Thymus (tissue), 11 donors: ENCODE measurements around the gene GRIFIN. TPM values are rescaled to one million over a fixed set of nuclear protein-coding genes. Genes with fewer than 3 reads are reported as not detected.
"Not testable (repeated sequence)": the region's sequence is repeated elsewhere in the genome, so short reads cannot be mapped to it uniquely, and the experiment has no call there.

Experiments used
- DNase-seq, 9 donors: peaks; one replicate each; pipeline ENCODE4 v3.0.0-alpha.2; 2013; ENCODE audit warnings: low spot score in 9 of 9, low read depth in 6 of 9, missing footprints in 1 of 9
- H3K27ac ChIP-seq, 2 donors: one replicate each; pipeline ENCODE4 v1.5.1; 2013; ENCODE audit warnings: control low read depth in 1 of 2, low read depth in 1 of 2, low read length in 1 of 2, mild to moderate bottlenecking in 1 of 2, moderate library complexity in 1 of 2
- H3K27me3 ChIP-seq, 2 donors: one replicate each; pipeline ENCODE4 v1.5.1; 2013; ENCODE audit warnings: low read length in 1 of 2; ENCODE audit not compliant: control insufficient read depth in 2 of 2, insufficient read depth in 1 of 2
- H3K36me3 ChIP-seq, 2 donors: one replicate each; pipeline ENCODE4 v1.5.1; 2013; ENCODE audit warnings: low read length in 1 of 2, mild to moderate bottlenecking in 1 of 2, moderate library complexity in 1 of 2; ENCODE audit not compliant: control insufficient read depth in 2 of 2, insufficient read depth in 2 of 2
- H3K4me1 ChIP-seq, 2 donors: one replicate each; pipeline ENCODE4 v1.5.1; 2013; ENCODE audit warnings: low read length in 2 of 2; ENCODE audit not compliant: control insufficient read depth in 2 of 2, insufficient read depth in 2 of 2
- H3K4me3 ChIP-seq, 2 donors: one replicate each; pipeline ENCODE4 v1.5.1; 2013; ENCODE audit warnings: low read length in 2 of 2, control low read depth in 1 of 2, mild to moderate bottlenecking in 1 of 2
- H3K9me3 ChIP-seq, 2 donors: one replicate each; pipeline ENCODE4 v1.5.1; 2013; ENCODE audit warnings: low read length in 1 of 2, mild to moderate bottlenecking in 1 of 2; ENCODE audit not compliant: control insufficient read depth in 2 of 2, insufficient read depth in 1 of 2
- WGBS: extraction: QIAGEN DNeasy Blood & Tissue Kit; methylation state at CpG from one replicate; pipeline ENCODE4 v1.1.7; 2013; 5-methylcytosine and 5-hydroxymethylcytosine counted together
- polyA plus RNA-seq: library from polyadenylated mRNA; stranded (reverse); fragments of 200-250 nt; gene quantifications from one replicate; pipeline ENCODE4 v1.2.3, GENCODE V29; 2013
- total RNA-seq: library from RNA; stranded (reverse); fragments of 120-200 nt; gene quantifications from one replicate; pipeline ENCODE4 v1.2.4, GENCODE V29; 2013
- donor health status: healthy.

GRIFIN gene
- total and polyA plus RNA-seq, 2 donors = not detected

DNA sequence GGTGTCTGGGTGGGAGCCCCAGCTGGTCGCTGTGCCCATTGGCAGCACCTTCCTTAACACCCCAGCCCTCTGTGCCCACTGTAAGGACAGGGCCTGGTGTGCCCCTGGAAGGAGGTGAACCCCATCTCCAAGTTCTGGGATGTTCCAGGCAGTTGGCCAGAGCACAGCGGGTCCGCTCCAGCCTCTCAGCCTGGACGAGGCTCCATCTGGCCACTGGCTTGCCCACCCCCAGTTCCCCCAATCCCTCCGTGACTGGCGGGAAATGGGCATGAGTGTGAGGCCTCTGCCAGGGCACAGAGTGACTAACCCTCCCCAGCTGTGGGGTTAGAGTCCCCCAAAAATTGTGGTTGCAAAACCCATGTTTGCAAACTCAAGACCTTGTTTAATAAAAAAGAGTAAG lies 15.6 kb downstream of the GRIFIN start:
- 93% methylated on average over 6 of the region's 6 CpGs for WGBS
- no peaks in the 10 kb centered on the region for H3K4me1 ChIP-seq
- no peaks in the 10 kb centered on the region for H3K27me3 ChIP-seq
- no peaks in the 10 kb centered on the region for H3K36me3 ChIP-seq
- H3K27ac ChIP-seq = no peak overlapping the region
- DNase-seq = no peak
- H3K9me3 ChIP-seq = no peaks in the 10 kb centered on the region
- H3K4me3 ChIP-seq = no peak overlapping the region

DNA sequence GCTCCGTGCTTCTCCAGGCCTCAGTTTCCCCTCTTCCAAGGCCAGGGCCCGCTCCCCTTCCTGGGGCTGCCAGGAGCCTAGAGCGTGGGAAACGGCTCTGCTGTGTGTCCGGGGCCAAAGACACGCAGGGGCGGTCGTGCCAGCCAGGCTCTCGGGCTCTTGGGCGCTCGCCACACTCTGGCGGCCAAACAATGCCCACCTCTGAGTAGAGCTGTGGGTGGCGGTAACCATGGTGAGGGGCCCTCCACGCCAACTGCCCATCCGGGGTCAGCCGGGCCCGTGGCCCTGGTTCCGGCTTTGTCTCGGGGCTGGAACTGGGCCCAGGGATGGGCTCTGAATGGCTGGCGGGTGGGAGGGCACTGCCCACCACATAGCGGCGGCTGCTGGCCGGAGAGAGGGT lies 16.0 kb downstream of the GRIFIN start:
- no peak for DNase-seq
- H3K27me3 ChIP-seq = no peaks in the 10 kb centered on the region

DNA sequence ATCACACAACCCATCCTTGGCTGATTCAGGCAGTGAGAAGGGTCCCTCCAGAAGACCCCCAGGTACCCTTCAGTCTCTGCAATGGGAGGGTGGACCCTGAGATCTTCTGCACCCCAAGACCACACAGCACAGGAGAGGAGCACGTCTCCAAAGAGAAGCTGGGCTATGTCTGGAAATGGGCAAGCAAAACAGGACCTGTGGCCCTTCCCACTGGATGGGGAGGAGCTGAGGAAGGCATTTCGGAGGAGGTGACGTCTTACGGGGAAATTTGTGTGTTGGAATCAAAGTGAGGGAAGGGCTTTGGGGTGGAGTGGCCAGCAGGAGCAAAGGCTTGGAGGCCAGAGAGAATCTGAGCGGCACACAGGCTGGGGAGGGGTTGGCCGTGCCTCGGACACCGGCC lies 16.5 kb downstream of the GRIFIN start:
- H3K4me1 ChIP-seq = no peaks in the 10 kb centered on the region
- no peaks in the 10 kb centered on the region for H3K9me3 ChIP-seq
- no peaks in the 10 kb centered on the region for H3K27me3 ChIP-seq
- 95% methylated on average over 8 of the region's 8 CpGs for WGBS
- no peak overlapping the region for H3K27ac ChIP-seq
- DNase-seq = no peak
- H3K4me3 ChIP-seq = no peak overlapping the region
- H3K36me3 ChIP-seq = no peaks in the 10 kb centered on the region

More for the DNA sequence above, 16.0 kb downstream of the GRIFIN start:
- no peaks in the 10 kb centered on the region for H3K9me3 ChIP-seq
- no peaks in the 10 kb centered on the region for H3K4me1 ChIP-seq
- WGBS = 96% methylated on average over 23 of the region's 23 CpGs
- H3K27ac ChIP-seq = no peak overlapping the region
- no peaks in the 10 kb centered on the region for H3K36me3 ChIP-seq
- H3K4me3 ChIP-seq = no peak overlapping the region

DNA sequence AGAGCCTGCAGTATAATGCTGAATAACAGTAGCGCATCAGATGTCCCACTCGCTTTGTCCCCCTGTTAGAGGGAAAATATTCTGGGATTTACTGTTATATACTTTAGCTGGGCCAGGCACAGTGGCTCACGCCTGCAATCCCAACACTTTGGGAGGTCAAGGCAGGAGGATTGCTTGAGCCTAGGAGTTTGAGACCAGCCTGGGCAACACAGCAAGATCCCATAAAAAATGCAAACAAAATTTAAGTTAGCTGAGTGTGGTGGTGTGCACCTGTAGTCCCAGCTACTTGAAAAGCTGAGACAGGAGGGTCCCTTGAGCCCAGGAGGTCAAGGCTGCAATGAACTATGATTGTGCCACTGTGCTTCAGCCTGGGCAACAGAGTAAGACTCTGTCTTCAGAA lies 22.3 kb downstream of the GRIFIN start:
- not testable (repeated sequence) for H3K9me3 ChIP-seq, H3K36me3 ChIP-seq, H3K27ac ChIP-seq, H3K4me1 ChIP-seq, H3K4me3 ChIP-seq, DNase-seq
- peaks cover 0 to 18% of the 10 kb centered on the region in 2 donors for H3K27me3 ChIP-seq
- 98% methylated on average over 3 of the region's 3 CpGs for WGBS

DNA sequence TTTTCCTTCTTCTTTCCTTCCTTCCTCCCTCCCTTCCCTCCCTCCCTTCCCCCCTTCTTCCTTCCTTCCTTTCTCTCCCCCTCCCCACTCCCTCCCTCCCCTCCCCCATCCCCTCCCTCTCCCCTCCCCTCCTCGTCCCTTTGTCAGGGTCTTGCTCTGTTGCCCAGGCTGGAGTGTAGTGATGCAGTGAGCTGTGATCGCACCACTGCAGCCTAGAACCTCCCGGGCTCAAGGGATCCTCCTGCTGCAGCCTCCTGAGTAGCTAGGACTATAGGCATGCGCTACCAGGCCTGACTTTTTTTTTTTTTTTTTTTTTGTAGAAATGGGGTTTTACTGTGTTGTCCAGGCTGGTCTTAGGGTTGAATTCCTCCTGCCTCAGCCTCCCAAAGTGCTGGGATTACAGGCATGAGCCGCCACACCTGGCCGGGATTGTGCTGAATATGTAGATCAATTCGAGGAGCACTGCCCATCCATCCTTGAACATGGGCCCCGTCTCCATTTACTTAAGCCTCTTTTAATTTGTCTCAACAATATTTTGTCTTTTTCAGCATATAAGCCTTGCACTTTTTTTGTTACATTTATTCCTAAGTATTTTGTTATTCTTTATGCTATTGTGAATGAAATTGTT lies 23.4 kb downstream of the GRIFIN start:
- Histone ChIP-seq H3K36me3 (no peaks in the 10 kb centered on the region), H3K27me3 (peaks cover 0 to 18% of the 10 kb centered on the region in 2 donors), H3K27ac (no peak overlapping the region), H3K4me1 (peaks cover 3 to 8% of the 10 kb centered on the region in 2 donors), H3K9me3 (peaks cover 0 to 4% of the 10 kb centered on the region in 2 donors), H3K4me3 (no peak overlapping the region)
- WGBS = 97% methylated on average over 8 of the region's 8 CpGs
- DNase-seq = no peak

DNA sequence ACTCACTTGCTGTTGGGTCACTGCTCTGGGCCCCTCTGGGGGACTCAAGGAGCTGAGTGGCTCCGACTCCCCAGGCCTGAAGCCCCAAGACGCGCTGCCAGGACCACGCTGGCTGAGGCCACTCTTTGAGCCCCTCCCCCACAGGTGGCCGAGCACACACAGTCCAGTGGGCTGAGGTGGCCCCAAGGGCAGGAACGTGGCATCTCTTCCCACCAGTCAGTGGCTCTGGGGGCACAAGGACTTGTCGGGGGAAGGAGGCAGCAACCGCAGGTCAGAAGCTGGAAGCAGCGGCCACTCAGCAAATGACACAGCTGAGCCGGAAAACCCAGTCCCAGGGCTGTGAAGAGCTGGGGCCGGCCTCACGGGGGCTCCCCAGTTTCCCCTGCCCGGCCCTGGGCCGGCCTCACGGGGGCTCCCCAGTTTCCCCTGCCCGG lies 24.1 kb downstream of the GRIFIN start:
- no peak for DNase-seq
- Histone ChIP-seq H3K27ac (no peak overlapping the region), H3K9me3 (peaks cover 0 to 4% of the 10 kb centered on the region in 2 donors), H3K36me3 (no peaks in the 10 kb centered on the region), H3K4me1 (peaks cover 3 to 8% of the 10 kb centered on the region in 2 donors), H3K4me3 (no peak overlapping the region), H3K27me3 (peaks cover 0 to 18% of the 10 kb centered on the region in 2 donors)
- 7% methylated on average over 16 of the region's 16 CpGs for WGBS

DNA sequence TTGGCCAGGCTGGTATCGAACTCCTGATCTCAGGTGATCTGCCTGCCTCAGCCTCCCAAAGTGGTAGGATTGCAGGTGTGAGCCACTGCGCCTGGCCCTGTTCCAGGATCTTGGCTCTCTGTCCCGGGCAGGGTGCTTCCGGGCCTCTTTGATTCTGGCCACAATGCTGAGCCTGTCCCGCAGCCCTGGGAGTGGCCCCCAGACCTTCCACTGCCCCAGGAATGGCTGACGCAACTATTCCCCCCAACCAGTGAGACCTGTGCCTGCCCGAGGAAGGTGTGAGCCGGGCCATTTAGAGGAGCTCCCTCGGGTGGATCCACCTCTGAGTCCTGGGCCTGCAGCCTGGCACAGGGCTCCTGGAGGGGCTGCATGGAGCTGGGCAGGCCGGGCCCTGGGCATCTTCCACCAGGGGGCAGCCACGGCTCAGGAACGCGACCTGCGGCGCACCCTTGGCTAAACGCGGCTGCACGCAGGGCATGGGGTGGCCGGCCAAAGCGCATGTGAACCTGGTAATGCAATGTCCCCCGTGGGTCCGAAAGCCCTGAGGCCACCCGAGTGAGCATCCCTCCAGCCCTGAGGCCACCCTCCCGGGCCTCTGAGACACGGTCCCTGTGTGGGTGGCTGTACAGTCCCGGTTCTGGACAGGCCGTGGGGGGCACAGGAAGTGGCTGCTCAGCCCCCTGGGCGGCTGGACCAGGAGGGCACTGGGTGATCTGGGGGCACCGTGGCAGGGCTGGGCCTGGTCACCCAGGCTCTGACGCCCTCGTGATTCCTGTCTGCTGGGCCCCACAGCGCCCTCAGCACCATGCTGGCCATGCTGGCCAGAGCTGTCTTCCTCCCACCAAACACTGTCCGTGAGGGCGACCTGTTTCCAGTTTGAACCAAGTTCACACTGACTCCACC lies 24.8 kb downstream of the GRIFIN start:
- Histone ChIP-seq H3K9me3 (peaks cover 0 to 4% of the 10 kb centered on the region in 2 donors), H3K4me1 (peaks cover 3 to 8% of the 10 kb centered on the region in 2 donors), H3K36me3 (no peaks in the 10 kb centered on the region), H3K27ac (no peak overlapping the region), H3K4me3 (peak overlapping the region in 1 of 2 donors; percentile 18), H3K27me3 (peaks cover 0 to 18% of the 10 kb centered on the region in 2 donors)
- peak in 8 of 9 donors; percentile 27 to 78 (median 50) for DNase-seq
- WGBS = 16% methylated on average over 34 of the region's 34 CpGs

DNA sequence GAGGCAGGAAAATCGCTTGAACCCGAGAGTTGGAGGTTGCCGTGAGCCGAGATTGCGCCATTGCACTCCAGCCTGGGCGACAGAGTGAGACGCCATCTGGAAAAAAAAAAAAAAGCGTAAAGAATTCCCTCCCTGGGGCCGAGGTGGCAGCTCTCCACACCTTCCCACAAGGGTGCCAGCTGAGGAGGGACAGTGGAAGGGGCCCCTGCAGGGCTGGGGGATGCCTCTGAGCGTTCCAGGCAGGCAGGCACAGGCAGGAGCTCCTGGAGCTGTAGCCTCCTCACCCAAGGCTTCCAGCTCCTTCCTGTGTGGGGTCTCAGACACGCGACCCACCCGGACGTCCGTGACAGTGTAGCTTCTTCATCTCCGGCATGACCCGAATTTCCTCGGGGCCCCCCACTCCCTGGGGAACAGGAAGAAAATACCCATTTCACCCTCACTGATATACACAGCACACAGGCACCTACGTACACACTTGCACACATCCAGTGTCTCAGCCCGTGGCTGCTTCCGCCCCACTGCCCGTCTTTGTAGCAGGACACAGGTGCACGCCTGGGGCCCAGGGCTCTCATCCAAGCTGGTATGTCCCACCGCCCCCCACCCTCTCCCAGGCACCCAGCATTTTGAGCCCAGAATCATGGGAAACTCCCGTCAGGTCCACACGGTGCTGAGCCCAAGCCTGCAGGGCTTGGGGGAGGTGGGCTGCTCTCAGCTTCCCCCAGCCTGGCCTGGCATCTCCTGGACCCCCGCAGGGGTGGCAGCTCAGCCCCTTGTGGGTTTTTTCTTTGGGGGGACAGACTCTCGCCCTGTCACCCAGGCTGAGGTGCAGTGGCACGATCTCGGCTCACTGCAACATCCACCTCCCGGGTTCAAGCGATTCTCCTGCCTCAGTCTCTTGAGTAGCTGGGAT lies 25.7 kb downstream of the GRIFIN start:
- Histone ChIP-seq H3K9me3 (peaks cover 0 to 4% of the 10 kb centered on the region in 2 donors), H3K27ac (no peak overlapping the region), H3K36me3 (peaks cover 0 to 3% of the 10 kb centered on the region in 2 donors), H3K4me1 (peaks cover 3 to 8% of the 10 kb centered on the region in 2 donors), H3K27me3 (peaks cover 0 to 18% of the 10 kb centered on the region in 2 donors), H3K4me3 (no peak overlapping the region)
- DNase-seq = no peak
- 83% methylated on average over 32 of the region's 32 CpGs for WGBS
